ENCODE data around the gene POLR3GL.

DNA sequence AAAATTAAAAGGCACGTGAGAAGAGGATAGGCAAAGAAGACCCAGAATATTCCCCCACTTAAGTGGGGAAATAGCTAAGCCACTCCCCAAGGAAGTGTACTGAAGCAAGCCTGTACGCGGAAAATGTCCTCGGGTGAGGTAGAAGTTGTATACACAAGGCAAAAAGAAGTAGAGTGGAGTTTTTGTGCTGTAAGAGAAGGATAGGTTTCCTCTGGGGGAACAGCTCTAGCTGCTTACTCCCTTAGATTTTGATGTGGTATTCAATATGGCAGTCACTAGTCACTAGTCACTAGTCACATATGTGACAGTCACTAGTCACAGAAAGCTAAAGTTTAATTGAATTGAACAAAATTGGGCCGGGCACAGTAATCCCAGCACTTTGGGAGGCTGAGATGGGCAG, 24.3 kb downstream of the POLR3GL start:
- no peak for TF ChIP-seq POLR2AphosphoS5 (IDR thresholded peaks at IDR 0.05; ENCODE audit: low read depth, low read length)
- no peak for TF ChIP-seq POLR2A (IDR thresholded peaks at IDR 0.05; ENCODE audit: low read depth, low read length)
- TF ChIP-seq TAF1 (IDR thresholded peaks at IDR 0.05; ENCODE audit: low read depth, low read length), result no peak
- TF ChIP-seq POU2F2 (IDR thresholded peaks at IDR 0.05; ENCODE audit: low read depth, low read length), result no peak
- TF ChIP-seq SPI1 (IDR thresholded peaks at IDR 0.05; ENCODE audit: low read depth, low read length), result no peak
- TF ChIP-seq PAX5 (IDR thresholded peaks at IDR 0.05; ENCODE audit: insufficient read depth, low read length, severe bottlenecking), result no peak

Data from GM12891 (cell line).